C1 segment of cervical spinal cord (tissue), 14 donors: Measurements from ENCODE around the gene TP53I11.

Experiments
- DNase-seq, 14 donors: peaks; one replicate each; lab custom pipeline; 2025; lab: John Stamatoyannopoulos, UW

TP53I11 gene

DNA sequence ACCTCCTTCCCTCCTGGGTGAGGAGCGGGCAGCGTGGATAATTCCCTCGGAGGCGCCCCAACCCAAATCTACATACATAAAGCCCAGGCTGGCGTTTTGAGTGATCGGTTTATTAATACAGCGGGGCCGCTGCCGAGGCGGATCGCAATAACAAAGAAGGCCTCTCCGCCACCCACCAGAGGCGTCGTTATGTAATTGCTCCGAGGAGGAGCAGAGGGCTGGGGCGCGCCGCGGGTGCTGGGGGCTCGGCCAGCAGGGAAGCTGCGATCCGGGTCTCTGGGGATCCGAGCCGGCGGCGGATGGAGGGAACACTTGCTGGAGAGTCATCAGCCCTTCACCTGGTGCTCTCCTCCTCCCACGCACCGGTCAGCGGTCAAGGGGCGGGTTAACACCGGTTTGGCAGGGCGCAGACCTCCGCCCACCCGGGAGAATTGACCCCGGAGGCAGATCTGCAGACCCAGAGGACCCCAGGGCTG lies 6.4 kb upstream of the TP53I11 start:
- peak in 1 of 14 donors; percentile 5 for DNase-seq

GRCh38 chr11:44955015-44955738 lies 4.5 kb upstream of the TP53I11 start:
- peak in 7 of 14 donors; percentile 14 to 59 (median 20) for DNase-seq

DNA sequence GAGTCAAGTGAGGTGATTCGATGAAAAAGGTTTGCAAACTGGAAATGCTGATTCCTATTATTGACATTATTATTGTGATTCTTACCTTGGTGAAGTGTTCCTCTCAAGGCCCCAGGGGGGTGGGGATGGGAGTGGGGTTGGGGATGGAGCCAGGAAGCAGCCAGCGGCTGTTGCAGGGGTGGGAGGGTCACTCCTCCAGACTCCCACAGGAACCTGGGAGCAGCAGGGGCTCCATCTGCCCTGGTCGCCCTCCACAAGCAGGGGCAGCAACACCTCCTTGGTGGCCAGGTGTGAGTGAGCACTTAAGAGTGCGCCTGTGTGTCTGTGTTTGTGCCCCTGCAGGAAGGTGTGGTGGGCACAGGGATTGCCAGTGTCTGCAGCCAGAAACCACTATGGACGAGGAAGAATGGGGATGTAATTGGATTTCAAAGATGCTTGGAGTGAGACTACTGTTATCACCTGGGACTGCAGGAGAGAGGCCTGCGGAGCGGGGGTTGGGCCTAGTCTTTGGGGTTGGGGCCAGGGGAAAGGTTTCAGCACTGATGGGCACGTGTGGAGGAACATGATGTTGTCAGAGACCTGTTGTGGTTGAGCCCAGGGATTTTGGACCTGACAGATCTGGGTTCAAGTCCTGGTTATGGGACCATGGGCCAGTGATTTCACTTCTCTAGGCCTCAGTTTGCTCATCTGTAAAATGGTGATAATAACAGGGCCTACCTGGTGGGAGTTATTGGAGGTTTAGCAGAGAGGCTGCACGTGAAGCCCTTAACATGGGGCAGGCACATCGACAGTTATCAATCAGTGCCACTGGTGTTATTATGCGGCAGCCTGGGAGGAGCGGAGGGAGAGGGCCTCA lies 3.6 kb upstream of the TP53I11 start:
- DNase-seq: no peak

DNA sequence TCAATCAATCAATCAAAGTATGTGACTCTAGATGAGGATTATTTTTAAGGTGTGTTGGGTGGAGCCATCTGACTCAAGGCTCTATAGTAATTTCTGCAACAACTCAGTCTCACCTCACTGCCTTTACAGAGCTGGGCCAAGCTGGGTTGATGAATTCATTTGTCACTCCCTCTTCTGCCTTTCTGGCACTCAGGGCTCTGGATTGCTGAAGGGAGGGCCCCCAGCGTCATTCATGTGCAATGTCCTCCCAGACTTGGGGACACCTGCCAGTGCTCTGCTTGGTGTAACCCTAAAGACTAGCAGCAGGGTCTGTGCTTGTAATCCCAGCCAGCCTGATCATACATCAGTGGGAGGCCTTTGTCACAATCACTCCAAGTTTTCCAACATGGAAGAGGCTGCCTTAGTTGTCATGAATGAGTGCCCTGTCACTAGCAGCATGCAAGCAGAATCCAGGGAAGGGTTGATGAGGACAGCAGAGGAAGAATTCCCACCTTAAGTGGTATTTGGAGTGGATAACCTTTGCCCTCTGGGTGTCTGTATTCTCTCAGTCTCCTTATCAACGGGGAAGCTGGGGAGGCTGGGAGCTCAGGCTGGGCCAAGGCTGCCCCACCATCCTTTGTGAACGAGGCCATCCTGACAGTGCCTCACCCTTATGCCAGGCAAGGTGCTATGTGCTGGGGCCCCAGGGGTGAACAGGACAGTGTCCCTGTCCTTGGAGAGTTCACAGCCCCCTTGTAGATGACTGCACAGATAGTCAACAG lies 2.0 kb upstream of the TP53I11 start:
- no peak for DNase-seq

GRCh38 chr11:44952082-44952481 lies 1.4 kb upstream of the TP53I11 start:
- no peak for DNase-seq

- DNase-seq: peak in 1 of 14 donors; percentile 23
These were observed 555 bp downstream of the TP53I11 start for GRCh38 chr11:44950031-44950624.

GRCh38 chr11:44949160-44950030 lies 1.3 kb downstream of the TP53I11 start:
- peak in 3 of 14 donors; percentile 15 to 33 (median 23) for DNase-seq

- no peak for DNase-seq
These were observed 2.5 kb downstream of the TP53I11 start for GRCh38 chr11:44948155-44948554.

- DNase-seq: no peak
These were observed 3.6 kb downstream of the TP53I11 start for GRCh38 chr11:44947114-44947513.

DNA sequence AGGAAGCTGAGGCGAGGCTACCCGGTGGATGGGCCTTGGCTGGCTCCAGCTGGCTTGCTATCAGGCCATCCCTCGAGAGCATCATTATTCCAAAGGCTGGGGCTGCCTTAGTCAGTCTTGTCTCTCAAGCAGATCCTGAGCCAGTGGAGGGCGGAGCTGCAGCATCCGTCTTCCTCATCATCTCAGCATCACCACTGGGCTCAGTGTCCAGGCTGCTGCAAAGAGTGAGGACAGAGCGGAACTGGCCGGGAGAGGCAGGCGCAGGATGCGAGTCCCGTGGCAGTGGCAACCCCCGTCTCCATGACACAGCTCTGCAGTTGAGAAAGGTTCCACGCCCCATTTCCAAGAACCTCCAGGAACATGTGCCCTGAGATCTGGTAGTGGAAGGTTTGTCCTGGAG lies 4.4 kb downstream of the TP53I11 start:
- peak in 1 of 14 donors; percentile 47 for DNase-seq

DNA sequence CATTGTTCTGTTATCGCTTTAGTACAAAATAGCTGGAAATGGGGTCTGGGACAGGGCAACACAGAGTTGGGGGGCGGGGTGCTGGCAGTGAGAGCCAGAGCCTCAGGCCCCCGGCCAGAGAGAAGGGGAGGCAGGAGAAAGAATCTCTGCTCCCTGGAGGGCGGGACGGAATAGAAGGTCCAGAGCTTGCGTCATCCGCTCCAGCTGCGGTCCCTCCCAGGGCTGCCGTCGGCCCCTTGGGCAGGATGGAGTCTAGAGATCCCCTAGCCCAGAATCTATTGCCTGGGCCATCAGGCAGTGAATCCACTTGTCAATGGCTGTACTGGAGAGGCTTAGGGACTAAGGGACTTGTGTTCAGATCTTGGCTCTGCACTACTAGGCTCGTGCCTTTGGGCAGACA lies 5.0 kb downstream of the TP53I11 start:
- DNase-seq: no peak

DNA sequence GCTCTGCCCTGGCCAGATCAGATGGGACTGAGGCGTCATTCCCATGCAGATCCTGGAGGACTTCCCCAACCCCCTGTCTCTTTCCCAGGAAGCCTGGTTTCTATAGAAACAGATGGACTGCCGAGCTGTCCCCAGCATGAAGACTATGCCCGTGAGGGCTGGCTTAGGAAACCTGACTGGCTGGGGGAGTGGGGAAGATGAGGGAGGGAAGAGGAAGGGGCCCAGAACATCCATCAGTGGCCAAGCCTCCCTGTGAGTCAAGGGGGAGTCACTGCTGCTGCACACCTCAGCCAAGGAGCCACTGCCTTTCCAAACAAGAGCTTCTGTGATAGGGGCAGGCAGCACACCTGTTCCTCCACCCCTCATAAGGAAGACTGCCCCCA lies 5.8 kb downstream of the TP53I11 start:
- peak in 1 of 14 donors; percentile 52 for DNase-seq

- peak in 1 of 14 donors; percentile 58 for DNase-seq
These were observed 6.4 kb downstream of the TP53I11 start for GRCh38 chr11:44944181-44944852.

GRCh38 chr11:44943696-44944095 lies 7.0 kb downstream of the TP53I11 start:
- no peak for DNase-seq

DNA sequence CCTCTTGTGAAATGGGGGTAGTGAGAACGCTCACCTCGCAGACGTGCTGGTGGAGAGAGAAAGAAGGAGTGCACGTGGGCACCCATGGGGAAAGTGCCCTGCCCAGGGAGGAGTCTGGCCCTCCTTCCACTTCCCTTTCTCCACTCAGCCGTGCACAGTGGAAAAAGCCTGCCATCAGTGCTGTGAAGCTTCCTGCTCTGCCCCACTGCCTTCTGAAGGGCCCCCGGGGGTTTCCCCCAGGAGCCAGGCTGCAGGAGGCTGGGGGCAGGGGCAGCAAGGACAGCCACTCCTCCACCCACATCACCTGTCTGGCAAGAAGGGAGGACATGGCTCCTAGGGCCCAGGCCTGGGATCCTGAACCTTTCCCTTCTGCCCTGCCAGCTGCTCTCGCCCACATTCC lies 7.6 kb downstream of the TP53I11 start:
- DNase-seq: peak in 4 of 14 donors; percentile 9 to 21 (median 12)

DNA sequence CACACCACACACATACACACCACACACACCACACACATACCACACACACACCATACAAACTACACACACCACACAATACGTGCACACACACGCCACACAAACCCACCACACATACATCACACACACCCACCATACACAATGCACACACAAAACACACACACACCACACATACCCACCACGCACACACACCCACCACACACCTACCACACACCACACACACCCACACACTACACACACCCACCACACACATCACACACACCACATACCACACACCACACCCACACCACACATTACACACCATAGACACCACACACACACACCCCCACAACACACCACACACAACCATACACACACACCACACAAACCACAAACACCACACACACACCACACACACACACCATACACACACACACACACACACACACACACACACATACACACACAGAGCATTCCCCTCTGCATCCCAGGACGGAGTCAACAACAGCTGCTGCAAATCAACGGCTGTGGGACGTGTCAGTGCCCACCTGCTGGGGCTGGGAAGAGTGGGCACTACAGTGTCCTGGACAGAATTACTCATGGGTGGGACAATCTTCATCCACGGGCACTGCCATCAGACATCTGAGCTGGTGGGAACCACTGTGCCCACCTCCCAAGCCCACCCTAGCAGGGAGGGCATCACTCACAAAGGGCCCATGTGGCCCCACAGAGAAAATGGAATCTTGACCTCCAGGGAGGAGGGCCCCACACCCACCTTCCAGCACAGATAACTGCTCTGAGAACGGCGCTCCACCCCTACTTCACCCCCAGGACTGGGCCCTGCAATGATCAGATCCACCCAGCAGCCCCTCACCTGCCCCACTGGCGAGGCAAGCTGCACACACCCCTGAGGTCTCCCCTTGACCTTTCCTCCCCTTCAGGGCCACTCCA lies 8.4 kb downstream of the TP53I11 start:
- no peak for DNase-seq

GRCh38 chr11:44941259-44942021 lies 9.2 kb downstream of the TP53I11 start:
- DNase-seq: no peak

- DNase-seq: no peak
These were observed 9.8 kb downstream of the TP53I11 start for GRCh38 chr11:44940835-44941234.
